OCI-LY1 (cell line): ENCODE results near the gene EXD3.

Source experiments
- H2AFZ ChIP-seq: fragments of 200-600 bp; sonication (generic), shearing (Covaris generic); 2 replicates; pipeline ENCODE4 v1.6.0; 2014; ENCODE audit warnings: antibody characterized with exemption, mild to moderate bottlenecking, low read length
- H3F3A ChIP-seq: fragments of 200-600 bp; sonication (generic), shearing (Covaris generic); 2 replicates; pipeline ENCODE4 v1.6.0; 2014; ENCODE audit warnings: mild to moderate bottlenecking, antibody characterized with exemption, low read length, moderate library complexity; ENCODE audit not compliant: insufficient read depth
- H3K27ac ChIP-seq: fragments of 200-600 bp; sonication (generic); 2 replicates; pipeline ENCODE4 v1.5.1; 2014; ENCODE audit warnings: low read length, mixed run types, mild to moderate bottlenecking, low read depth; ENCODE audit not compliant: poor library complexity, severe bottlenecking
- H3K27me3 ChIP-seq: fragments of 200-600 bp; sonication (generic); 2 replicates; pipeline ENCODE4 v1.6.0; 2014; ENCODE audit warnings: antibody characterized with exemption, mild to moderate bottlenecking, low read length, moderate library complexity; ENCODE audit not compliant: insufficient read depth
- H3K36me3 ChIP-seq: fragments of 200-600 bp; sonication (generic); 2 replicates; pipeline ENCODE4 v1.6.1; 2014; ENCODE audit warnings: mild to moderate bottlenecking, antibody characterized with exemption, low read length, moderate library complexity, mixed read lengths; ENCODE audit not compliant: insufficient read depth
- H3K4me1 ChIP-seq: fragments of 200-600 bp; sonication (generic); 2 replicates; pipeline ENCODE4 v1.5.1; 2014; ENCODE audit warnings: mild to moderate bottlenecking, low read length, moderate library complexity; ENCODE audit not compliant: insufficient read depth, severe bottlenecking
- H3K4me2 ChIP-seq: fragments of 200-600 bp; sonication (generic), shearing (Covaris generic); 2 replicates; pipeline ENCODE4 v1.6.1; 2014; ENCODE audit warnings: low read length
- H3K4me3 ChIP-seq: fragments of 200-600 bp; sonication (generic); 2 replicates; pipeline ENCODE4 v1.5.1; 2014; ENCODE audit warnings: low read length, low read depth, mild to moderate bottlenecking, mixed read lengths; ENCODE audit not compliant: poor library complexity, severe bottlenecking
- H3K79me2 ChIP-seq: fragments of 200-600 bp; shearing (Covaris generic); 2 replicates; pipeline ENCODE4 v1.6.1; 2016; ENCODE audit warnings: mixed run types, low read length, mixed read lengths; ENCODE audit not compliant: insufficient read depth
- H3K9ac ChIP-seq: fragments of 200-600 bp; sonication (generic), shearing (Covaris generic); 2 replicates; pipeline ENCODE4 v1.6.1; 2014; ENCODE audit warnings: mild to moderate bottlenecking, low read length, mixed read lengths
- H3K9me2 ChIP-seq: fragments of 200-600 bp; sonication (generic), shearing (Covaris generic); 2 replicates; pipeline ENCODE4 v1.6.1; 2014; ENCODE audit warnings: low read depth, mild to moderate bottlenecking, low read length, mixed read lengths
- H3K9me3 ChIP-seq: fragments of 200-600 bp; shearing (Covaris generic); 2 replicates; pipeline ENCODE4 v1.6.1; 2014; ENCODE audit warnings: low read length, mixed read lengths
- H4K20me1 ChIP-seq: fragments of 200-600 bp; sonication (generic), shearing (Covaris generic); 2 replicates; pipeline ENCODE4 v1.6.0; 2016; ENCODE audit warnings: mild to moderate bottlenecking, low read length; ENCODE audit not compliant: insufficient read depth
- EZH2 ChIP-seq: fragments of 200-600 bp; sonication (generic), shearing (Covaris generic); IDR thresholded peaks from 2 replicates; pipeline ENCODE4 v1.8.0; 2017; ENCODE audit warnings: borderline replicate concordance, mixed run types, mild to moderate bottlenecking, antibody characterized with exemption, low read length, moderate library complexity, mixed read lengths
- TF ChIP-seq, protein P1 (sequence below): fragments of 200-600 bp; sonication (generic), shearing (Covaris generic); IDR thresholded peaks from 2 replicates; pipeline ENCODE4 v1.5.1; 2017; ENCODE audit warnings: mild to moderate bottlenecking, antibody characterized with exemption, low read length, moderate library complexity, mixed read lengths

The EXD3 gene

GRCh38 chr9:137415451-137415850 lies 7.5 kb downstream of the EXD3 start:
- Histone ChIP-seq H3F3A (no peaks in the 10 kb centered on the region), H2AFZ (no peak overlapping the region), H3K9me2 (no peaks in the 10 kb centered on the region), H3K79me2 (no peaks in the 10 kb centered on the region), H3K4me3 (no peak overlapping the region), H3K36me3 (no peaks in the 10 kb centered on the region), H3K9ac (no peak overlapping the region), H3K27me3 (peaks cover 4% of the 10 kb centered on the region; the same call in 1 of the 2 replicates), H3K27ac (no peak overlapping the region), H4K20me1 (no peaks in the 10 kb centered on the region), H3K4me2 (no peak overlapping the region), H3K4me1 (peaks cover 22% of the 10 kb centered on the region), H3K9me3 (no peaks in the 10 kb centered on the region)
- no peak for TF ChIP-seq EZH2
- TF ChIP-seq, protein P1, sequence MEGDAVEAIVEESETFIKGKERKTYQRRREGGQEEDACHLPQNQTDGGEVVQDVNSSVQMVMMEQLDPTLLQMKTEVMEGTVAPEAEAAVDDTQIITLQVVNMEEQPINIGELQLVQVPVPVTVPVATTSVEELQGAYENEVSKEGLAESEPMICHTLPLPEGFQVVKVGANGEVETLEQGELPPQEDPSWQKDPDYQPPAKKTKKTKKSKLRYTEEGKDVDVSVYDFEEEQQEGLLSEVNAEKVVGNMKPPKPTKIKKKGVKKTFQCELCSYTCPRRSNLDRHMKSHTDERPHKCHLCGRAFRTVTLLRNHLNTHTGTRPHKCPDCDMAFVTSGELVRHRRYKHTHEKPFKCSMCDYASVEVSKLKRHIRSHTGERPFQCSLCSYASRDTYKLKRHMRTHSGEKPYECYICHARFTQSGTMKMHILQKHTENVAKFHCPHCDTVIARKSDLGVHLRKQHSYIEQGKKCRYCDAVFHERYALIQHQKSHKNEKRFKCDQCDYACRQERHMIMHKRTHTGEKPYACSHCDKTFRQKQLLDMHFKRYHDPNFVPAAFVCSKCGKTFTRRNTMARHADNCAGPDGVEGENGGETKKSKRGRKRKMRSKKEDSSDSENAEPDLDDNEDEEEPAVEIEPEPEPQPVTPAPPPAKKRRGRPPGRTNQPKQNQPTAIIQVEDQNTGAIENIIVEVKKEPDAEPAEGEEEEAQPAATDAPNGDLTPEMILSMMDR, result no peak

DNA sequence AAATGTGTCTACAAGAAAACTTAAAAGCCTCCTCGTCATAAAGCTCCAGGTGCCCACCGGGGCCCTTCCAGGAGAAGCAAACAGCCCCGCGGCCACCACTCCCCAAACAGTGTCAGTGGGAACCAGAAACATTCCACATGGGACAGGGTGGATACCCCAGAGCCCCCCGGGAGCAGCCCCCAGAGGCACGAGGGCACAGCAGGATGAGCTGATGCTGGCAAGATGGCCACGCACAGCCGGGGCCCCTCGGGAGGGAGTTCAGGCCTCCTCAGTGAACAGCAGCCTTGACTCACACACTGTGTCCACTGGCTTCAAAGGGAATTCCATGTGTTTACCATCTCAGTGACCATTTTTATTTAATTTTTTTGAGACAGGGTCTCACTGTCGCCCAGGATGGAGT lies 10.5 kb downstream of the EXD3 start:
- no peaks in the 10 kb centered on the region for H3K79me2 ChIP-seq
- TF ChIP-seq EZH2, result no peak
- TF ChIP-seq, protein P1, result no peak
- no peaks in the 10 kb centered on the region for H3K9me2 ChIP-seq
- peaks cover 4% of the 10 kb centered on the region; the same call in 1 of the 2 replicates for H3K27me3 ChIP-seq
- H4K20me1 ChIP-seq, result no peaks in the 10 kb centered on the region
- no peak overlapping the region for H3K9ac ChIP-seq
- H3K4me3 ChIP-seq, result no peak overlapping the region
- H3K27ac ChIP-seq, result no peak overlapping the region
- H3K4me1 ChIP-seq, result peaks cover 14% of the 10 kb centered on the region
- no peak overlapping the region for H3K4me2 ChIP-seq
- H3K9me3 ChIP-seq, result no peaks in the 10 kb centered on the region
- no peaks in the 10 kb centered on the region for H3K36me3 ChIP-seq
- H3F3A ChIP-seq, result no peaks in the 10 kb centered on the region
- no peak overlapping the region for H2AFZ ChIP-seq

GRCh38 chr9:137411645-137412380 lies 11.1 kb downstream of the EXD3 start:
- H3K4me1 ChIP-seq, result peaks cover 12% of the 10 kb centered on the region
- H3K4me2 ChIP-seq, result no peak overlapping the region; the same call in 1 of the 2 replicates
- H3K9ac ChIP-seq, result no peak overlapping the region
- no peak overlapping the region for H2AFZ ChIP-seq
- H3K27ac ChIP-seq, result no peak overlapping the region
- H4K20me1 ChIP-seq, result no peaks in the 10 kb centered on the region
- H3K27me3 ChIP-seq, result peaks cover 4% of the 10 kb centered on the region; the same call in 1 of the 2 replicates
- no peaks in the 10 kb centered on the region for H3F3A ChIP-seq
- H3K9me3 ChIP-seq, result no peaks in the 10 kb centered on the region
- no peaks in the 10 kb centered on the region for H3K36me3 ChIP-seq
- no peaks in the 10 kb centered on the region for H3K79me2 ChIP-seq
- no peak overlapping the region for H3K4me3 ChIP-seq
- H3K9me2 ChIP-seq, result no peaks in the 10 kb centered on the region
- TF ChIP-seq EZH2, result no peak
- TF ChIP-seq, protein P1, result no peak
